Effector CD8-positive, alpha-beta T cell (primary cell): ENCODE data around the gene CNOT6L.

Experiments
- DNase-seq: peaks from one replicate; lab custom pipeline; 2025; lab: John Stamatoyannopoulos, UW

The CNOT6L gene

DNA sequence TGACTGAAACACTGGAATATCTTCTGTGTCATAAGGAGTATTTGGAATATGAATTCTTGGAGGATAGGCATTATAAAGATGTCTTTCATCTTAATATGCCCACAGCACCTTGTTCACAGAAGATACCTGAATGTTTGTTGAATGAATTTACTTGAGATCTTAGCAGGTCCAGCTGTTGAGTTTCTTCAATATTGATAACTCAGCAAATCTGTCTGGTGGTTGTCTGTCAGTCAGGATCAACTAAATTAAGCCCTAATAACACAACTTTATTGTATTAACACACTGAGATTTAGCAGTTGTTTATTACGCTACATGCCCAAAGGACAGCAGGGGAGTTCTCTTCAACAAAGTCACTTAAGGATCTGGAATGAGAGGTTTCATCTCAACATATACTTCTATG, 106.5 kb downstream of the CNOT6L start:
- DNase-seq = no peak

DNA sequence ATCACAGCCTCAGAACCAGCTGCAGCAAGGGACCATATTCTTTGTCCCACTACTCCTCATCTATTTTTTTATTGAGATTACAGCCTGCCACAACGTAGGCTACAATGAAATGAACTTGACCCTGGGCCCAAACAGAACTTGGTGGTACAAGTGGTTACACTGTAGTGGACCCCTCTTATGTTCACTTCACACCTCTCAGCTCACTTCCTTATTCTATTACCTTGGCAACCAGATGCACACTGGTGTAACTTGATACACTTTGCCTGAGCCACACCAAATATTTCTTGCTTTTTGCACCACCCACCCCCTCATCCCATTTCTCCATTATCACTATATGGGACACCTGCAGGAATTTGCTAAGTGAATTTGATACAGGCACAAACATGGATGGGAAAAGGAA, 107.7 kb downstream of the CNOT6L start:
- DNase-seq = no peak

DNA sequence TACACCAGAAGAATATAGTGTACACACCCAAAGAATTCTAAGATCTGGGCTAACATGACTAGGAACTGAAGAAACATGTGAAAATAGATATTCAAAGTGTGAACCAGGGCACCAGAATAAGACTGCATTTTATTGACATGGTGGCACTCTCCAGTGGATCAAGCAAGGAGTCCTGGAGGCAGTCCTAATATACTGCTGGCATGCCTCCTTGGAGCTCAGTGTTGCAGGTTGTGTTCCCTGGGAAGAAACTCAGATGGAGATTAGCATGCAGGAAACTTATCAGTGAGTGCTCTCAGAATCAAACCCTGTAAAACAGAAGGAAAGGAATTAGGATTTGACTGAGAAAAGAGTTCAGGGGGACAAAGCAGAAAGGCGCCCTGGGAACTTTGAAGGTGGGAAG, 108.5 kb downstream of the CNOT6L start:
- DNase-seq = no peak

GRCh38 chr4:77710059-77710458, 109.1 kb downstream of the CNOT6L start:
- DNase-seq = no peak

GRCh38 chr4:77706717-77707116, 112.5 kb downstream of the CNOT6L start:
- DNase-seq = no peak

DNA sequence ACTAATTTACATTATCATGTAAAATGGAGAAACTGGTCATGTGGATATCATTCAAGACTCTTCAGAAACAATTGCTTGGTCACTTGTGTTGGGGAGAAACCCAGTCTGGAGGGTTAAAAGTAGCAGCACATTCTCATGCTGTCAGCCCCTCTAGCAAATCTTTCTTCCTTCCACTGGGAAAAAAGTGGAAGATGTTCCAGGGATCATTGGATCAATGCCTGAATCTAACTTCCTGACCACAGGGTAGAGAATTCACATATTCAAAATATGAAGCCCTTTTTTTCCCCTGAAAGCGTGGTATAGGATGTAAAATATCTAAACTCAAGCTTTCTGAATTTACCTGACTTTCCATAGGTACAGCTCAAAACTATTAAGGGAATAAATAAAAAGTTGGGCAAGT, 115.5 kb downstream of the CNOT6L start:
- no peak for DNase-seq

DNA sequence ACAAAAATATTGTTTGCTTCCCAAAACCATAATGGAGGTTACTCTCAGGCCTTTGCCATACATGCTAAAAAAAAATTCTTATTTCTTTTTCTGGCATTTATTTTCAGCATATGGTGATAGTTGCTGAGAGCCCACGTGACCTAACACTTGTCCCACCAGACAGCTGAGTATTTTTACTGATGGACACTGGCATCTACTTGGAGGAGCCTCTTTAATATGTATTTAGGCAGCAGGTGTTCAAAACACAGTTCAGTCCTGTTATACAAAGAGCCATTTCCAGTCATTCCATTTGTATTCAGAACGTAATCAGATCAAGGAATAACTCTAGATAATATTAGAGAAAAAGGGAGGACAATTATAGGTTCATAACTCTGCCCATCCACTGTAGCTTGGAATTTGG, 118.0 kb downstream of the CNOT6L start:
- no peak for DNase-seq

- DNase-seq = no peak
These were observed 119.4 kb downstream of the CNOT6L start for GRCh38 chr4:77699731-77700210.

- no peak for DNase-seq
These were observed 121.1 kb downstream of the CNOT6L start for GRCh38 chr4:77697860-77698590.

DNA sequence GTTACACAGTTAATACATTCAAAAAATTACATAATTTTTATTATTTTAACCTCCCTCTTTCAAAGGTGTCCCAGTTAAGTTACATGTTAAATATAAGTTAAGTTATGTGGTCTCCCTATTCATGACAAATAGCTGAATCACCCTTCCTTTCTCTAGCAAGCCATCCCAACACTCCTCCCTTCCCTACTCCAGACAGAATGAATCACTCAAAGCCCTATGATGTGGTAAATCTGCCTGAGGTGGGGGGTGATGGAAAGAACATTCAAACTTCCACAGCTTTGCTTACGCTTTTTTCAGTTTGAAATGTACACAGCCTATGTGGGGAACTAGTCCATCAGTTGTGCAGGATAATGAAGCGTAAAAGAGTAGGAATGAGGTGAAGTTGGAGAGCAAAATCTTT, 123.4 kb downstream of the CNOT6L start:
- no peak for DNase-seq

DNA sequence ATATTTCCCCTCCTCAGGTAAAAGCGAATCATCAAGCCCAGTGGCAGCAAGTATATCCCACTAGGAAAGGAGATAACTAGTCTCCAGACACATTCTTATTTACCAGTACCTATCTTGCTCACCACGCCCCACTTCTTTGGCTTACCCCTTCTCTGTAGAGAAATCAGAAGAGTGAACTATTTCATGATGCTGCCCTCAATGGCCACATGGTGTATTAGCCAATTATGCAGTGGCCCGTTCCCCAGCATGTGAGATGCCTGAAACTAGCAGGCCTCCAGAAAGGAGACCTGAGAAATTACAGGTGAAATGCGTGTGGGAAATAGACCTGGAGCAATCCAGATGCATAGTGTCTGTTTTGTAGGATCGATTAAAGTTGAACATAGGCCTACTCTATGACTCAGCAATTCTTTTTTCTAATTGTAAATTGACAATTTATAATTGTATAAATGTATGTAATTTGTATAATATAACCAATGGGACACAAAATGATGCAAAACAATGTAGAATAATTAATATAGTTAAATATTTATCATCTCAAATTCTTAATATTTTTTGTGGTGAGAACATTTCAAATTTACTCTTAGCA, 126.2 kb downstream of the CNOT6L start:
- DNase-seq = no peak

DNA sequence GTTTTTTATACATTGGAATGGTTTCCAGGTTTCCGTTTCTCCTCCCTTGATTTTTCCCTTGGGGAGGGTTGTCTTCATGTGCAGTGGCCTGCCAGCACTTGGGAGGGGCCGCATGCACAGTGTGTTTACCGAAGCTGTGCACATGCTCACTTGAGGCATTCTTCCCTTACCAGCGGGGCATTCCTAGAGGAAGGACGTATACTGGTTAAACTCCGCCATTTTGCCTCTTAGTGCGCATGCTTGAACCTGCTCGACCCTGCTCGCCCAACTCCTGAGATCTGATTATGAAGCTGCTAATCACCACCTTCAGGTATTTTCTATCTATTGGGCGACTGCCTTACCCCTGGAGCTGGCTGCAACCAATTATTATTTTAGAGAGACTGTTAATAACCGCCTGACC, 137.4 kb downstream of the CNOT6L start:
- no peak for DNase-seq

GRCh38 chr4:77676842-77677241, 142.3 kb downstream of the CNOT6L start:
- no peak for DNase-seq

GRCh38 chr4:77671051-77671450, 148.1 kb downstream of the CNOT6L start:
- DNase-seq = no peak

GRCh38 chr4:77669946-77670590, 149.1 kb downstream of the CNOT6L start:
- no peak for DNase-seq

GRCh38 chr4:77665381-77666069, 153.6 kb downstream of the CNOT6L start:
- no peak for DNase-seq
